ENCODE results near the gene LRMDA.

DNA sequence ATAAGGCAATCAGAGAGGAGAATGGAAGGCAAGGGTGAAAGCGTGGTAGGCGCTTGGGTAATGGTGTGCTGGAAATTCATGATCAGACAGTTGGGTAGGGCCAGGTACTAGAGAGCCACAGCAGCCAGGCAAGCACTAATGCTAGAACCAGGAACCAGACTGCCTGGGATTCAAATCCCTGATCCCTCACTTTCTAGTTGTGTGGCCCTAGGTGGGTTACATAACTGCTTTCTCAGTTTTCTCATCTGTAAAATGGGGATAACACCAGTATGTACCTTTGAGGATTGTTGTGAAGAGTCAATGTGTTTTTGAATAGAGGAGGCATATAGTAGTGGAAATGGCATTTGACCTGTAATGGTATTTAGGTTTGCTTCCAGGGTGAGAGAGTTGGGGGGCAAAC, 225.9 kb downstream of the LRMDA start:
- TF ChIP-seq TARDBP (IDR thresholded peaks at IDR 0.05; ENCODE audit: borderline replicate concordance), result no peak
- TF ChIP-seq, protein P1, sequence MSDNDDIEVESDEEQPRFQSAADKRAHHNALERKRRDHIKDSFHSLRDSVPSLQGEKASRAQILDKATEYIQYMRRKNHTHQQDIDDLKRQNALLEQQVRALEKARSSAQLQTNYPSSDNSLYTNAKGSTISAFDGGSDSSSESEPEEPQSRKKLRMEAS (IDR thresholded peaks at IDR 0.05; ENCODE audit: low read depth, low read length), result no peak
- no peak for TF ChIP-seq TBL1XR1 (IDR thresholded peaks at IDR 0.05; ENCODE audit: low read depth, low read length)

Data from GM12878 (cell line).